ENCODE measurements around the gene GUK1.

GUK1 gene

GRCh38 chr1:228176024-228176395, 35.9 kb downstream of the GUK1 start:
- Histone ChIP-seq H3K9ac (ENCODE audit: low read depth in 1 of 2, low read length in 2 of 2) (no peak overlapping the region), H3K4me1 (ENCODE audit: control insufficient read depth in 2 of 2, insufficient read depth in 2 of 2, low read length in 2 of 2) (no peaks in the 10 kb centered on the region), H3K27me3 (ENCODE audit: control insufficient read depth in 2 of 2, insufficient read depth in 2 of 2, low read length in 2 of 2) (no peaks in the 10 kb centered on the region), H3K27ac (ENCODE audit: low read depth in 2 of 2, low read length in 2 of 2) (no peak overlapping the region), H3K9me3 (ENCODE audit: control insufficient read depth in 2 of 2, low read length in 2 of 2) (no peaks in the 10 kb centered on the region), H3K4me3 (ENCODE audit: low read length in 2 of 2) (no peak overlapping the region), H3K36me3 (ENCODE audit: control insufficient read depth in 2 of 2, insufficient read depth in 2 of 2, low read length in 2 of 2) (peaks cover 0 to 4% of the 10 kb centered on the region in 2 donors)

GRCh38 chr1:228176461-228177182, 36.5 kb downstream of the GUK1 start:
- no peaks in the 10 kb centered on the region for H3K4me1 ChIP-seq (ENCODE audit: control insufficient read depth in 2 of 2, insufficient read depth in 2 of 2, low read length in 2 of 2)
- H3K4me3 ChIP-seq (ENCODE audit: low read length in 2 of 2): no peak overlapping the region
- peaks cover 0 to 4% of the 10 kb centered on the region in 2 donors for H3K36me3 ChIP-seq (ENCODE audit: control insufficient read depth in 2 of 2, insufficient read depth in 2 of 2, low read length in 2 of 2)
- H3K9me3 ChIP-seq (ENCODE audit: control insufficient read depth in 2 of 2, low read length in 2 of 2): no peaks in the 10 kb centered on the region
- no peak overlapping the region for H3K27ac ChIP-seq (ENCODE audit: low read depth in 2 of 2, low read length in 2 of 2)
- no peak overlapping the region for H3K9ac ChIP-seq (ENCODE audit: low read depth in 1 of 2, low read length in 2 of 2)
- no peaks in the 10 kb centered on the region for H3K27me3 ChIP-seq (ENCODE audit: control insufficient read depth in 2 of 2, insufficient read depth in 2 of 2, low read length in 2 of 2)

GRCh38 chr1:228177183-228177475, 37.0 kb downstream of the GUK1 start:
- H3K4me3 ChIP-seq (ENCODE audit: low read length in 2 of 2): no peak overlapping the region
- H3K9ac ChIP-seq (ENCODE audit: low read depth in 1 of 2, low read length in 2 of 2): no peak overlapping the region
- H3K27me3 ChIP-seq (ENCODE audit: control insufficient read depth in 2 of 2, insufficient read depth in 2 of 2, low read length in 2 of 2): no peaks in the 10 kb centered on the region
- no peaks in the 10 kb centered on the region for H3K9me3 ChIP-seq (ENCODE audit: control insufficient read depth in 2 of 2, low read length in 2 of 2)
- H3K4me1 ChIP-seq (ENCODE audit: control insufficient read depth in 2 of 2, insufficient read depth in 2 of 2, low read length in 2 of 2): no peaks in the 10 kb centered on the region
- no peak overlapping the region for H3K27ac ChIP-seq (ENCODE audit: low read depth in 2 of 2, low read length in 2 of 2)
- peaks cover 0 to 4% of the 10 kb centered on the region in 2 donors for H3K36me3 ChIP-seq (ENCODE audit: control insufficient read depth in 2 of 2, insufficient read depth in 2 of 2, low read length in 2 of 2)

- Histone ChIP-seq H3K4me3 (ENCODE audit: low read length in 2 of 2) (no peak overlapping the region), H3K27me3 (ENCODE audit: control insufficient read depth in 2 of 2, insufficient read depth in 2 of 2, low read length in 2 of 2) (no peaks in the 10 kb centered on the region), H3K4me1 (ENCODE audit: control insufficient read depth in 2 of 2, insufficient read depth in 2 of 2, low read length in 2 of 2) (no peaks in the 10 kb centered on the region), H3K36me3 (ENCODE audit: control insufficient read depth in 2 of 2, insufficient read depth in 2 of 2, low read length in 2 of 2) (peaks cover 0 to 4% of the 10 kb centered on the region in 2 donors), H3K9ac (ENCODE audit: low read depth in 1 of 2, low read length in 2 of 2) (no peak overlapping the region), H3K27ac (ENCODE audit: low read depth in 2 of 2, low read length in 2 of 2) (peak overlapping the region in 1 of 2 donors; percentile 34), H3K9me3 (ENCODE audit: control insufficient read depth in 2 of 2, low read length in 2 of 2) (no peaks in the 10 kb centered on the region)
These were observed 37.9 kb downstream of the GUK1 start for GRCh38 chr1:228177721-228178710.

- no peak overlapping the region for H3K4me3 ChIP-seq (ENCODE audit: low read length in 2 of 2)
- no peak overlapping the region for H3K9ac ChIP-seq (ENCODE audit: low read depth in 1 of 2, low read length in 2 of 2)
- peaks cover 0 to 4% of the 10 kb centered on the region in 2 donors for H3K36me3 ChIP-seq (ENCODE audit: control insufficient read depth in 2 of 2, insufficient read depth in 2 of 2, low read length in 2 of 2)
- no peaks in the 10 kb centered on the region for H3K27me3 ChIP-seq (ENCODE audit: control insufficient read depth in 2 of 2, insufficient read depth in 2 of 2, low read length in 2 of 2)
- peak overlapping the region; percentile 4 to 9 for H3K27ac ChIP-seq (ENCODE audit: low read depth in 2 of 2, low read length in 2 of 2)
- H3K9me3 ChIP-seq (ENCODE audit: control insufficient read depth in 2 of 2, low read length in 2 of 2): no peaks in the 10 kb centered on the region
- H3K4me1 ChIP-seq (ENCODE audit: control insufficient read depth in 2 of 2, insufficient read depth in 2 of 2, low read length in 2 of 2): no peaks in the 10 kb centered on the region
These were observed 38.9 kb downstream of the GUK1 start for GRCh38 chr1:228178737-228179684.

GRCh38 chr1:228180271-228180958, 40.3 kb downstream of the GUK1 start:
- Histone ChIP-seq H3K4me1 (ENCODE audit: control insufficient read depth in 2 of 2, insufficient read depth in 2 of 2, low read length in 2 of 2) (no peaks in the 10 kb centered on the region), H3K27ac (ENCODE audit: low read depth in 2 of 2, low read length in 2 of 2) (no peak overlapping the region), H3K27me3 (ENCODE audit: control insufficient read depth in 2 of 2, insufficient read depth in 2 of 2, low read length in 2 of 2) (no peaks in the 10 kb centered on the region), H3K9ac (ENCODE audit: low read depth in 1 of 2, low read length in 2 of 2) (no peak overlapping the region), H3K36me3 (ENCODE audit: control insufficient read depth in 2 of 2, insufficient read depth in 2 of 2, low read length in 2 of 2) (peaks cover 0 to under 1% of the 10 kb centered on the region in 2 donors), H3K9me3 (ENCODE audit: control insufficient read depth in 2 of 2, low read length in 2 of 2) (no peaks in the 10 kb centered on the region), H3K4me3 (ENCODE audit: low read length in 2 of 2) (no peak overlapping the region)

GRCh38 chr1:228180959-228181644, 41.0 kb downstream of the GUK1 start:
- no peak overlapping the region for H3K4me3 ChIP-seq (ENCODE audit: low read length in 2 of 2)
- H3K9me3 ChIP-seq (ENCODE audit: control insufficient read depth in 2 of 2, low read length in 2 of 2): no peaks in the 10 kb centered on the region
- H3K27me3 ChIP-seq (ENCODE audit: control insufficient read depth in 2 of 2, insufficient read depth in 2 of 2, low read length in 2 of 2): no peaks in the 10 kb centered on the region
- H3K4me1 ChIP-seq (ENCODE audit: control insufficient read depth in 2 of 2, insufficient read depth in 2 of 2, low read length in 2 of 2): no peaks in the 10 kb centered on the region
- no peak overlapping the region for H3K9ac ChIP-seq (ENCODE audit: low read depth in 1 of 2, low read length in 2 of 2)
- H3K36me3 ChIP-seq (ENCODE audit: control insufficient read depth in 2 of 2, insufficient read depth in 2 of 2, low read length in 2 of 2): no peaks in the 10 kb centered on the region
- H3K27ac ChIP-seq (ENCODE audit: low read depth in 2 of 2, low read length in 2 of 2): no peak overlapping the region

GRCh38 chr1:228181645-228182034, 41.6 kb downstream of the GUK1 start:
- Histone ChIP-seq H3K9ac (ENCODE audit: low read depth in 1 of 2, low read length in 2 of 2) (no peak overlapping the region), H3K27ac (ENCODE audit: low read depth in 2 of 2, low read length in 2 of 2) (no peak overlapping the region), H3K4me3 (ENCODE audit: low read length in 2 of 2) (no peak overlapping the region)

More at GRCh38 chr1:228181645-228182034, 41.6 kb downstream of the GUK1 start:
- Histone ChIP-seq H3K27me3 (ENCODE audit: control insufficient read depth in 2 of 2, insufficient read depth in 2 of 2, low read length in 2 of 2) (no peaks in the 10 kb centered on the region), H3K9me3 (ENCODE audit: control insufficient read depth in 2 of 2, low read length in 2 of 2) (no peaks in the 10 kb centered on the region), H3K4me1 (ENCODE audit: control insufficient read depth in 2 of 2, insufficient read depth in 2 of 2, low read length in 2 of 2) (no peaks in the 10 kb centered on the region), H3K36me3 (ENCODE audit: control insufficient read depth in 2 of 2, insufficient read depth in 2 of 2, low read length in 2 of 2) (no peaks in the 10 kb centered on the region)
